ENCODE data around the gene MRM2. TPM values are rescaled to one million over a fixed set of nuclear protein-coding genes. Genes with fewer than 3 reads are reported as not detected.
"Not testable (repeated sequence)": the region's sequence is repeated elsewhere in the genome, so short reads cannot be mapped to it uniquely, and the experiment has no call there.

The MRM2 gene
- total and polyA plus RNA-seq, 4 donors, result 14.5 to 33.0 (median 27.7) TPM

DNA sequence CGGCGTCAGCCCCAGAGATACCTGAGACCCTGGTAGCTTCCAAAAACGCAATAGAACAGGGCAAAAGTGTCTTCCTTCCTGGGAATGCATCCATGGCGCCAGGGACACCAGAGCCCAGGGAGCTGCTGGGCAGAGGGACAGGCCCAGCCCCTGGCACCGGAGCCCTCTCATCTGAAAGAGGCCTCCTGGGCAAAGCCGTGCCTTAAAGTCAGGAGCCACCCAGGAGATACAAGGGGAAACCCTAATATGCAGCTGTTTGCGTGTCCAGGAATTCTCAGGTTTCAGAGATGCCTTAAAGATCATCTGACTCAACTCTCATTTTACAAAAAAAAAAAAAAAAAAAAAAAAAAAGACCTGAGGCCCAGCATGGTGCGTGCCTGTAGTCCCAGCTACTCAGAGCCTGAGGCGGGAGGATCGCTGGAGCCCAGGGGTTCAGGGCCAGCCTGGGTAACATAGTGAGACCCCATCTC lies 28.0 kb upstream of the MRM2 start:
- 84% methylated on average over 9 of the region's 10 CpGs for WGBS (ENCODE audit: insufficient coverage)
- DNase-seq (ENCODE audit: low read depth in 4 of 6, low spot score in 6 of 6), result no peak
- H3K4me3 ChIP-seq (ENCODE audit: low read depth, low read length), result no peak overlapping the region

DNA sequence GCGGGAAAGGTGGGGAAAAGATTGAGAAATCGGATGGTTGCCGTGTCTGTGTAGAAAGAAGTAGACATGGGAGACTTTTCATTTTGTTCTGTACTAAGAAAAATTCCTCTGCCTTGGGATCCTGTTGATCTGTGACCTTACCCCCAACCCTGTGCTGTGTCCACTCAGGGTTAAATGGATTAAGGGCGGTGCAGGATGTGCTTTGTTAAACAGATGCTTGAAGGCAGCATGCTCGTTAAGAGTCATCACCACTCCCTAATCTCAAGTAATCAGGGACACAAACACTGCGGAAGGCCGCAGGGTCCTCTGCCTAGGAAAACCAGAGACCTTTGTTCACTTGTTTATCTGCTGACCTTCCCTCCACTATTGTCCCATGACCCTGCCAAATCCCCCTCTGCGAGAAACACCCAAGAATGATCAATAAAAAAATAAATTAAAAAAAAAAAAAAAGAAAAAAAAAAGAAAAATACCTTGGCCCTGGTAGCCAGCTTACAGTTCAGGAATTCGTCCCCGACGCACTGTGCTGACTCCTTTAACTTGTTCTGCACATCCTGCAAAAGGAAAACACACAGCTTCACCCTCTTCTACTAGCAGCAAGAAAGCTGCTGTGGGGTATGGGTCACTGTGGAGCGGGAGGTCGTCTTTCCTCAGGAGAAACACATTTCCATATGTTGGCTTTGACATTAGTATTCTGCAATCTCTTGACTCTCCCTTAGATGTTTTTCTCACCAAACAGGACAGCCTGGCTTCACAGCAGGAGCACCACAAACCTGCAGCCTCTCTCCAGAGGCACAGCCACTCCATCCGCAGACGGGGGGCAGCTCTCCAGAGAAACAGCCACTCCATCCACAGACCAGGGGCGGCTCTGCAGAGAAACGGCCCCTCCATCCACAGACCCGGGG lies 27.3 kb upstream of the MRM2 start:
- H3K36me3 ChIP-seq (ENCODE audit: control insufficient read depth, insufficient read depth, low read length), result peaks cover 50% of the 10 kb centered on the region
- H3K4me1 ChIP-seq (ENCODE audit: control insufficient read depth, insufficient read depth, low read length); DNase-seq (ENCODE audit: low read depth in 4 of 6, low spot score in 6 of 6); H3K9me3 ChIP-seq (ENCODE audit: control insufficient read depth, insufficient read depth, low read length); H3K4me3 ChIP-seq (ENCODE audit: low read depth, low read length); H3K27me3 ChIP-seq (ENCODE audit: control insufficient read depth, insufficient read depth, low read length): not testable (repeated sequence)
- H3K27ac ChIP-seq (ENCODE audit: low read depth, low read length), result peak overlapping the region; percentile 40
- WGBS (ENCODE audit: insufficient coverage), result 63% methylated on average over 7 of the region's 18 CpGs

More for the DNA sequence above, 28.0 kb upstream of the MRM2 start:
- Histone ChIP-seq H3K4me1 (ENCODE audit: control insufficient read depth, insufficient read depth, low read length) (peaks cover 9% of the 10 kb centered on the region), H3K27ac (ENCODE audit: low read depth, low read length) (peak overlapping the region; percentile 40), H3K27me3 (ENCODE audit: control insufficient read depth, insufficient read depth, low read length) (no peaks in the 10 kb centered on the region), H3K36me3 (ENCODE audit: control insufficient read depth, insufficient read depth, low read length) (peaks cover 51% of the 10 kb centered on the region), H3K9me3 (ENCODE audit: control insufficient read depth, insufficient read depth, low read length) (no peaks in the 10 kb centered on the region)

DNA sequence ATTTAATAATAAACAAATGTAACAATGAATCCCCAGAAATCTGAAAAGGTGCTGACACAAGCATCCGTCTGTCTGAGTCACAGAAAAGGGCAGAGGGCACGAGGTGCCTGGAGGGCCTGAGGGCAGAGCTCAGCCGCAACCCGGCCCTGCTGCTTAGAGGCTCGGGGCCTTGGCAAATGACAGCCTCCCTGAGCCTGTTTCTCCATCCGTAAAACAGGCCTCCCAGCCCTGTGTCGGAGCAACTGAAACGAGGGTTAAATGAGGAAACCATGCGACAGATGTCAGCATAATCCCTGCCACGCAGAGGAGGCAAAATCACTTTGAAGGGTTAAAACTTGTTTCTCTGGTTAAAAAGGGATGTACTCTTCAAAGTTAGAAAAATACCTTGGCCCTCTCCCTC lies 24.9 kb upstream of the MRM2 start:
- Histone ChIP-seq H3K36me3 (ENCODE audit: control insufficient read depth, insufficient read depth, low read length) (peaks cover 58% of the 10 kb centered on the region), H3K27ac (ENCODE audit: low read depth, low read length) (no peak overlapping the region), H3K27me3 (ENCODE audit: control insufficient read depth, insufficient read depth, low read length) (no peaks in the 10 kb centered on the region), H3K9me3 (ENCODE audit: control insufficient read depth, insufficient read depth, low read length) (no peaks in the 10 kb centered on the region), H3K4me3 (ENCODE audit: low read depth, low read length) (no peak overlapping the region), H3K4me1 (ENCODE audit: control insufficient read depth, insufficient read depth, low read length) (peaks cover 9% of the 10 kb centered on the region)
- DNase-seq (ENCODE audit: low read depth in 4 of 6, low spot score in 6 of 6), result no peak
- 95% methylated on average over 7 of the region's 10 CpGs for WGBS (ENCODE audit: insufficient coverage)

DNA sequence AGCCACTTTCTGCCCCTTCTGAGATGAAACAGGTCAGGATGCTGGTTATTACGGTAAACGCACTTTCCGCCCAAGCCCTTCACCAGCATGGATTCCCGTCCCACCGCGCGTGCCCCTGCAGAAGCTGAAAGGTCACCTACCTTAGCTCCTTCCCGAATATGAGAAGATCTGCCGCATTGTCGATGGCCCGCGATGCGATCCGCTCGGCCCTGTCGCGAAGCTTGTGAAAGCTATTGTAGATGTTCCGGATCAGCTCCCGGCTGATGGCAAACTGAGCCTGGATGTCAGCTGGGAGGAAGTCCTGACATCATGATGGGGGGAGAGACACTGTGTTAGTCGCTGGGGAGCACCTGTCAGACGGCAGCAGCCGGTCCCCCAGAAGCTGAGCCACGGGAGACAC lies 22.2 kb upstream of the MRM2 start:
- 96% methylated on average over 23 of the region's 23 CpGs for WGBS (ENCODE audit: insufficient coverage)
- Histone ChIP-seq H3K4me3 (ENCODE audit: low read depth, low read length) (no peak overlapping the region), H3K4me1 (ENCODE audit: control insufficient read depth, insufficient read depth, low read length) (no peaks in the 10 kb centered on the region), H3K36me3 (ENCODE audit: control insufficient read depth, insufficient read depth, low read length) (peaks cover 45% of the 10 kb centered on the region), H3K27me3 (ENCODE audit: control insufficient read depth, insufficient read depth, low read length) (no peaks in the 10 kb centered on the region), H3K9me3 (ENCODE audit: control insufficient read depth, insufficient read depth, low read length) (no peaks in the 10 kb centered on the region), H3K27ac (ENCODE audit: low read depth, low read length) (no peak overlapping the region)
- no peak for DNase-seq (ENCODE audit: low read depth in 4 of 6, low spot score in 6 of 6)

DNA sequence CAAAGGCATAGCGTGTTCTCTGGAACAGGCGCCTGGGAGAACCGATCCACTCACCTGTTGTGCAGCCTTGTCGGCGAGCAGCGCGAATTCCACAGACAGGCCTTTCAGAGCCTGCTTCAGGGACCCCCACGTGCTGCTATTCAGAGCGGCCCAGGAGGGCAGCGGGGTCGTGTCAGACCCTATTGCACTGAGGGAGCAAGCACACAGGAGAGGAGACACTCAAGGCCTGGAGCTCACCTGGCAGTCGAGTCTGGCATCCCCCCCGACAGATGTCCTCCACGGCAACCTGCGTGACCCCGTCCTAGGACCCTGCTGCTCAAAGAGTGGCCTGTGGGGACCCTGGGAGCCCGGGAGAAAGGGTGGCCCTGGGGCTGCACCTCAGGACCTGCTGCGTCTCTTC lies 21.2 kb upstream of the MRM2 start:
- H3K36me3 ChIP-seq (ENCODE audit: control insufficient read depth, insufficient read depth, low read length), result peaks cover 55% of the 10 kb centered on the region
- 92% methylated on average over 18 of the region's 18 CpGs for whole genome bisulfite sequencing (ENCODE audit: insufficient coverage)
- H3K9me3 ChIP-seq (ENCODE audit: control insufficient read depth, insufficient read depth, low read length), result no peaks in the 10 kb centered on the region
- no peak overlapping the region for H3K27ac ChIP-seq (ENCODE audit: low read depth, low read length)
- no peaks in the 10 kb centered on the region for H3K27me3 ChIP-seq (ENCODE audit: control insufficient read depth, insufficient read depth, low read length)
- H3K4me1 ChIP-seq (ENCODE audit: control insufficient read depth, insufficient read depth, low read length), result no peaks in the 10 kb centered on the region
- H3K4me3 ChIP-seq (ENCODE audit: low read depth, low read length), result no peak overlapping the region
- no peak for DNase-seq (ENCODE audit: low read depth in 4 of 6, low spot score in 6 of 6)

DNA sequence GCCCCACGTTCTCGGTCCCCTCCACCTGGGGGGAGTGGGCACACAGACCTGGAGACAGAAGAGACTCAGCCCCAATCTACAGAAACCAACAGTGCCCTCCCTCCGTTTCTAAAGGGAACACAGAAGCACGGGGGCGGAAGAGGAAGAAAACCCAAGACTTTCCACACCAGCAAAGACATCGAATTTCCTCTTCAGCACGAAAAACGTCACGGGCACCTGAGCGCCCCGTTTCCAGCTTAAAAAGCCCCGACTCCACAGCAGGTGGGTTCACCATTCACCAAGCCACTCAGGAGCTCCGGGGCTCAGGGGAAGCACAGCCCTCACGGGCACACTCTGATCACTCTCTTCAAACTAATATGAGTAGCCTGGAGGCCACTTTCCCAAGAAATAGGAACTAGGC lies 19.6 kb upstream of the MRM2 start:
- H3K4me1 ChIP-seq (ENCODE audit: control insufficient read depth, insufficient read depth, low read length), result no peaks in the 10 kb centered on the region
- H3K9me3 ChIP-seq (ENCODE audit: control insufficient read depth, insufficient read depth, low read length), result no peaks in the 10 kb centered on the region
- no peak for DNase-seq (ENCODE audit: low read depth in 4 of 6, low spot score in 6 of 6)
- H3K27me3 ChIP-seq (ENCODE audit: control insufficient read depth, insufficient read depth, low read length), result no peaks in the 10 kb centered on the region
- no peak overlapping the region for H3K4me3 ChIP-seq (ENCODE audit: low read depth, low read length)
- no peak overlapping the region for H3K27ac ChIP-seq (ENCODE audit: low read depth, low read length)
- H3K36me3 ChIP-seq (ENCODE audit: control insufficient read depth, insufficient read depth, low read length), result peaks cover 67% of the 10 kb centered on the region
- 90% methylated on average over 14 of the region's 14 CpGs for WGBS (ENCODE audit: insufficient coverage)

DNA sequence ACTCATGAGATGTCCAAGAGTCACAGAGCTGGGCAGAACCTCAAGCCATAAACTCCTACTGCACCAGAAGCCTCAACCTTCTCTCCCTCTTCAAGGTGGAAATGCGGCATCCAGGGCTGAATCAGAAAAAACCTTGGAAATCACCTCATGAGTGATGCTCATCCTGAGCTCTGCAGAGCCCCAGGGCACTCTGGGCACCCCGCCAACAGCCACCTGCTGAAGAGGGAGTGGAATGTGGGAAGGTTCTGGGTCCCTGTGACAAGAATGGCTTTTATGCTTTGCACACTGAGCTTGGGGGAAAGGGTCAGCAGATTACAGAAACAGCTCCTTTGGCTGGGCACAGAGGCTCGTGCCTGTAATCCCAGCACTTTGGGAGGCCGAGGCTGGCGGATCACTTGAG lies 18.8 kb upstream of the MRM2 start:
- peak in 1 of 6 donors; percentile 28 for DNase-seq (ENCODE audit: low read depth in 4 of 6, low spot score in 6 of 6)
- no peak overlapping the region for H3K4me3 ChIP-seq (ENCODE audit: low read depth, low read length)
- WGBS (ENCODE audit: insufficient coverage), result 100% methylated on average over 1 of the region's 5 CpGs
- peaks cover 75% of the 10 kb centered on the region for H3K36me3 ChIP-seq (ENCODE audit: control insufficient read depth, insufficient read depth, low read length)
- no peak overlapping the region for H3K27ac ChIP-seq (ENCODE audit: low read depth, low read length)
- H3K4me1 ChIP-seq (ENCODE audit: control insufficient read depth, insufficient read depth, low read length), result no peaks in the 10 kb centered on the region
- H3K27me3 ChIP-seq (ENCODE audit: control insufficient read depth, insufficient read depth, low read length), result no peaks in the 10 kb centered on the region
- H3K9me3 ChIP-seq (ENCODE audit: control insufficient read depth, insufficient read depth, low read length), result no peaks in the 10 kb centered on the region

DNA sequence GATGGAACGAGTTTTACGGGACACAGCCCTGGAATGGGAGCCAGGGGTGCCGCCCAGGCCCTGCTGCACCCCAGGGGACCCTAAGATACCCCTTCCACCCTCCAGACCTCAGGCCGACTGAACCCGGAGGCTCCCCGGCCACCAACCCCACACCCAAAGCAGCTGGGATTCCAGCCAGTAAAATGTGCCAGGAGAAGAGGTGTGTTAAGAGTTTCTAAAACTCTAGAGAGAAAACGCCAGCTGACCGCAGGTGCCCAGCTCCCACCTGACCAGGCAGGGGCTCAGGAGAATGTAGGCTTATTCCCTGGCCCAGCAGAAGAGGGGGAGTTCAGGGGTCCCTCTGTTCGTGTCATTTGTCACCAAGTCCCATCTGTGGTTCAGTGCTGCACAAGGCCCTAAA lies 17.5 kb upstream of the MRM2 start:
- Histone ChIP-seq H3K27ac (ENCODE audit: low read depth, low read length) (no peak overlapping the region), H3K4me1 (ENCODE audit: control insufficient read depth, insufficient read depth, low read length) (no peaks in the 10 kb centered on the region), H3K27me3 (ENCODE audit: control insufficient read depth, insufficient read depth, low read length) (no peaks in the 10 kb centered on the region), H3K9me3 (ENCODE audit: control insufficient read depth, insufficient read depth, low read length) (no peaks in the 10 kb centered on the region), H3K4me3 (ENCODE audit: low read depth, low read length) (no peak overlapping the region), H3K36me3 (ENCODE audit: control insufficient read depth, insufficient read depth, low read length) (peaks cover 80% of the 10 kb centered on the region)
- 85% methylated on average over 6 of the region's 9 CpGs for WGBS (ENCODE audit: insufficient coverage)
- DNase-seq (ENCODE audit: low read depth in 4 of 6, low spot score in 6 of 6), result no peak

DNA sequence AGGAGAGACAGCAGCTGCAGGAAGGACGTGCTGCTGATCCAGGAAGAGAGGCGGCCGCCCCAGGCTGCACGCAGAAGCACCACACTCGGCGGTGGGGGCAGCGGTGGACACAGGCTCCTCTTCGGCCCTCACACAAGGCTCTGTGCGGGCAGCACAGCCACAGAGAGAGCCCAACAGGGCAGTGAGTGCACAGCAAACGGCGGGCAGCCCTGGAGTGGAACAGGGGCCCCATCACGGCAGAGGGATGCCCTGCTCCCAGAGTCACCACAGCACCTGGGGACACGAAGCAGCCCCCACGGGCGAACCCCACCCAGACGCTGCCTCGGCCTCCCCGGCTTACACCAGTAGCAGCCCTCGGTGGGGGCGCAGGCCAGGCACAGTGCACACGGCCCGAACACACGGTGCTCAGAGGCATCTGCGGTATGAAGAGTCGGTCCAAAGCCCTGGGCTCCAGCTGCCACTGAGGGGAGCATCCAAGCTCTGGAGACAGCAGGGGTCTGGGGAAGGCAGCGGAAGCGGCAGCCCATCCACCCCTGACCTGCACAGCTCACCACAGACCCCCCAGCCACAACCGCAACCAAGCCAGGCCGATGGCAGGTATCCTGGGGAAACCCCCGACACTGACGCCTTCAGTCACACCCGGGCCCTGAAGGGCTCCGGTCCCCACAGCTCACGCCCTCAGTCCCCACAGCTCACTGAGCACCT lies 16.8 kb upstream of the MRM2 start:
- H3K4me1 ChIP-seq (ENCODE audit: control insufficient read depth, insufficient read depth, low read length), result no peaks in the 10 kb centered on the region
- no peaks in the 10 kb centered on the region for H3K27me3 ChIP-seq (ENCODE audit: control insufficient read depth, insufficient read depth, low read length)
- 95% methylated on average over 33 of the region's 34 CpGs for WGBS (ENCODE audit: insufficient coverage)
- H3K4me3 ChIP-seq (ENCODE audit: low read depth, low read length), result no peak overlapping the region
- DNase-seq (ENCODE audit: low read depth in 4 of 6, low spot score in 6 of 6), result no peak
- no peak overlapping the region for H3K27ac ChIP-seq (ENCODE audit: low read depth, low read length)
- H3K36me3 ChIP-seq (ENCODE audit: control insufficient read depth, insufficient read depth, low read length), result peaks cover 80% of the 10 kb centered on the region
- H3K9me3 ChIP-seq (ENCODE audit: control insufficient read depth, insufficient read depth, low read length), result no peaks in the 10 kb centered on the region

Measured in spinal cord (tissue), 10 donors.